ENCODE measurements around the gene GPR132.

- TF ChIP-seq POLR2A (IDR thresholded peaks at IDR 0.05; ENCODE audit: low read length) (no peak), GATA1 (IDR thresholded peaks at IDR 0.05; ENCODE audit: low read depth, low read length) (no peak)
Observed at GRCh38 chr14:105014032-105014431, 51.2 kb downstream of the GPR132 start.

Data from erythroblast (primary cell).